ENCODE results near the gene PFN3.

The PFN3 gene

DNA sequence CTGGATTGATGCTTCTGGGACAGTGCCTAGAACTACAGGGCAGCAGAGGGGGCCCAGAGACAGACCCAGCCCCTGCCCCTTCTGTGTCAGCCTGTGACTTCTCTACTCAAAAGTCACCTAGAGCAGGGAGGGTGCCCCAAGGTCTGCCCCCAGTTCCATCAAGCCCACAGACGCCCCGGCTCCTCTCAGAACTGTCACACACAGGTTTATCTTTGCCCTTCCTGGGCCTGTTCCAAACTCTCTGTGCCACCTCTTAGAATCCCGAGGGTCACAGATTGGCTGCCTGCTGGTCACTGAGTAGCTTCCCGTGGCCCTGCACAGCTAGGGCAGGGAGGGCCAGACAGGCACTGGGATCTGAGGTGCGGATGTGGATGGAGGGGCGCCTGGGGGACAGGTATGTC, 41.0 kb downstream of the PFN3 start:
- DNase-seq, result no peak

DNA sequence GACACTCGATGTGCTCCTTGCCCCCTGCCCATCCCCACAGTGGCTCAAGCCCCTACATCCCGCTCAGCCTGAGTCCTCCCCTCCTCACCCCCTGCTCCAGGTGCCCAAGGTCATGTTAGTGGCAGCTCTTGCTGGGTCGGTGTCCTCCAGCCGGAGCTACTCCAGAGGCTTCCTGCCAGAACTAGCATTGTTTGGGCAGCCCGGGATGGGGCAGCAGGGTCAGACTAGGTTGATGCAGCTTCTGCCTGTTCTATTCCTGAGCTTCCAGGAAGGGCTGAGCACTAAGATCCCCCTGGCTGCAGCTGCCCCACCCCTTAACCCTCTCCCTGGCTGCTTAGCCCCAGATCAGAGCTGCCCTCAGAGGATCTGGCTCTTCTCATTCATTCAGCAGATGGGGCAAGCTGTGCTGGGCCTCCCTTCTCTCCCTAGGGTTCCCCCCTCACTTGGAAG, 42.1 kb downstream of the PFN3 start:
- no peak for DNase-seq

DNA sequence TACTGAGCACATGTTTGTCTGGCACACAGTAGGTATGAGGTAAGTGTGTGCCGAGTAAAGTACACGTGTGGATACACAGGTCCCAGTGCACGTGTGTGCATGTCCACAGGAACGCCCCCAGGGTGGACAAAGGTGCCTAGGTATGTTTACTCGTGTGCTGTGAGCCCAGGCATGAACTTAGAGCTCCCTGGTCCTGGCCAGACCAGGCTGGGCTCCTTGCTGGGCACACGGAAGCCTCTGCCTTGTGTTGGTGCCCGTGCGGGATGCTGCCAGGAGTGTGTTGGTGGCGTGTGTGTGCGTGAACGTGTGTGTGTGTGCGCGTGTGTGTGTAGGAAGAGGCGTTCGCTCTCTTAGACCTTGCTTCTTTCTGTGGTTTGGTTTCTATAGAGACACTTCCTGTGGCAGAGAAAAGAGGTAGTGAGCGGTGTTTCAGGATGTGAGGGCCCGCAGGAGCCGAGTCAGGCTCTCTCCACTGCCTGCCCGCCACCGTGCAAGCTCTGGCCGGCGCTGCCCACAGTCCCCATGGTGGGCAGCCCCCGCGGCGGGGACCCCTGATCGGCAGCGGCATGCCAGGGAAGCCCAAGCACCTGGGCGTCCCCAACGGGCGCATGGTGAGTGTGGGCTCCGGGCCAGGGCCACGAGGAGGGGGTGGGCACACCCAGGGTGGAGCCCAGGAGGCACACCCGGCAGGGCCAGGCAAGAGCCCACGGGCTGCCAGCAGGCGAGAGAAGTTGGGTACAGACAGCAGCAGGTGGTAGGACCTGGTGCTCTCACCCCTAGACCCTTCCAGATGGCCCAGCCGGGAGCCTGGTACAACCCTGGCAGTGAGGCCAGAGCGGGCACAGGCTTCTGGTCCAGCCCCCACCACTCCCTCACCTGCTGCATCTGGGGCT, 42.8 kb downstream of the PFN3 start, which contains the start of gene RGS14:
Gene RGS14, plus strand, starts transcription at position 466 of the 893 bp plus-strand sequence. Its CDS starts 101 bp downstream, at position 567.
- peak; percentile 48 for DNase-seq

DNA sequence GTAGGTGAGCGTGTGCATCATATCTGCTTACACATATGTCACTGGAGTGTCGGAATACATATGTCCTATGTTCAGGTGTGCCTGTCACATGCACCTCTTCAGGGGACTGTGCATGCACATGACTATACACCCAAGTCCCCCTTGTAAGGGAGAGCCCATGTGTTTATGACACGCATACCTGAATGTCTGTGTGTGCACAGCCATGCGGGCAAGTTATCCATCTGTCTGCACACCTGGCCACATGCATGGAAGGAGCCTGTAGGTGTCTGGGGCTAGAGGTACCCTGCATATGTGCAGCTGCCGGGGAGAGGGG, 43.4 kb downstream of the PFN3 start:
- no peak for DNase-seq

GRCh38 chr5:177356746-177357145, 43.7 kb downstream of the PFN3 start:
- no peak for DNase-seq

GRCh38 chr5:177355868-177356168, 44.6 kb downstream of the PFN3 start:
- no peak for DNase-seq

DNA sequence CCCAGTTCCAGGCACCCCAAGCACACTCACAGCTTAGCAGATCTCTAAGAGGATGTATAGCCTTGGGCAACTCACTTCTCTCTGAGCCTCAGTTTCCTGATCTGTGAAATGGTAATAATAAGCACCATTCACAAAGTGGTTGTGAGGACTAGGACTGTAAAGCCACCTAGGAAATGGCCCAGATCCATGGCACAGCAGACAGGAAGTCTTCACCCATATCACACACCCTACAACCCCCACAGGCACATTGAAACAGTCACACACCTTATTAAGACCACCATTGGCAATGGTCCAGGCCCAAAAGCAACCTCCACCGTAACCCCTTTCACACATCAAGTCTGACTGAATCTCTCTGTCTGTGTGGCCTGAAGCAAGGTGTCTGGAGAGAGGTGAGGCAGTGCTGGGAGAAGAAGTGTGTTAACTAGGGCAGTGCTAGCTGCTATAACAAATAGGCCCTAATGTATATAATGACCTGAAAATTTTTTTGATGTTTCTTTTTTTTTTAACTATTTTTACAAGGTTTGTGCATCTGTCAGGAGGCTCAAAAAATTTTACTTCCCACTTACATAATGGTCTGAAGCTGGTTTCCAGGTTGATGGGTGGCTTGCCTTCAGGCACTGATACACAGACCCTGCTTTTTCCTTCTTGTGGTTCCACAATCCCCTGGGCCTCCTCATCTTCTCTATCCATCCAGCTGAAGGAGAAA, 45.1 kb downstream of the PFN3 start:
- no peak for DNase-seq

DNA sequence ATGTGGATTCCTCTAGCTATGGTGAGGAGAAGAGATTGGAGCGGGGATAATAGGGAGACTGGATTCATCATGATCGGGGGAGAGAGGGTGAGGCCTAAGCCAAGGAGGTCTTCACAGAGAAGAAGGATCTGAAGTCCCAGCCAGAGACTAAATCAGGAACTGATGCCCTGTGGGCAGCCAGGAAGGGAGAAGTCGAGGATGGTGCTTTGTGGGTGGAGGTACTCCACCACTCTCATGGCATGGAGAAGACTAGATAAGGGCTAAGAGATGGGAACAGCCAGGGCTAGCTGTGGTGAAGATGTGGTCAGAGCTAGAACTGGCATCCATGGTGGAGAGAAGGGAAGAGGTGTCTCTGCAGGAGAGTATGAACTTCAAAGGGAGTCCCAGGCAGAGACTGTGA, 45.8 kb downstream of the PFN3 start:
- no peak for DNase-seq

GRCh38 chr5:177354256-177354655, 46.2 kb downstream of the PFN3 start:
- DNase-seq, result no peak

- no peak for DNase-seq
These were observed 47.4 kb downstream of the PFN3 start for GRCh38 chr5:177353093-177353492.

DNA sequence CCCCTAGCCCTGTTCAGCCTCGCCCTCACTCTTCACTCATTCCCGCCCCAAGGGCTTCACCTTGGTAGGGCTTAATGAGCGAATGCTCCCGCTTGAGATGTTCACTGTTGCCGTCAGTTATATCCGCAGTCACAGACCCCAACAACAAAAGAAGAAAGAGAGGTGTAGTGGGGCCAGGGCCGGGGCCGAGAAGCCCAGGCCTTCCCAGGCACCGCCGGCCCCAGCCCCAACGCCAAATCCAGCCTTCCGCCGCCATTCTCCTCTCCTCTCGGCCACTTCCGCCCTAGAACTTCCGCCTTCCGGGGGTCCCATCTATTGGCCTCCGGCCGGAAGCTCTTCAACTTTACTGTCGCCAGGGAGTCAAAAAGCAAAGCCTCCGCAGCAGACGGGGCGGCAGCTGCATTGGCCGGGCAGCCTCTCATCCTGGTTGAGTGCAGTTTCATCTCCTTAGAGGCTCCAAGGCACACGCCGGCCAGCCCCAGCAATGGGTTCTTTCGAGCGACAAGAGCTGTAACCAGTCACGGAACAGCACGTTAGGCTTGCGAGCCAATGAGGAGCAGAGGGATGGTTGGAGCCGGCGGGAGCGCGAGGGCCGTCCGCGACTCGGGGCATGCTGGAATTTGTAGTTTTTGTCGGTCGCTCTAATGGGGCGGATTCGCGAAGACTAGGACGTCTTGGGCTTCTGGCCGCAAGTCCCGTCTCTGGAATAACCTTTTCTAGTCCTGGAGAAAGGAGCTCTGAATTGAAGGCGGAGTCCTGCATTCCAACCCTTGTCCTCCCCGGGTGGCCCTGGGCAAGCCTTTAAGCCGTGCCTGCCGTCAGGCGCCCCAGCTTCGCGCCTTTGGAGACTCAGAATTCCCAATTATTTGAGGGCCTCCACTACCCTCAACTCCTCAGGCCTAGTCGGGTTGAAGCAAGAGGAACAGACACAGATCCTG, 48.8 kb downstream of the PFN3 start, which contains the start of gene LMAN2:
Gene LMAN2, minus strand, starts transcription at position 277 of the 938 bp plus-strand sequence. Its CDS starts 21 bp downstream, at position 256.
- peak; percentile 90 for DNase-seq

- DNase-seq, result peak; percentile 36
These were observed 49.6 kb downstream of the PFN3 start for GRCh38 chr5:177350776-177351391.
